ENCODE results near the gene SIRT7.
A peak's percentile ranks its signal among the peaks of the same experiment; 100 is the strongest.

Gene SIRT7

DNA sequence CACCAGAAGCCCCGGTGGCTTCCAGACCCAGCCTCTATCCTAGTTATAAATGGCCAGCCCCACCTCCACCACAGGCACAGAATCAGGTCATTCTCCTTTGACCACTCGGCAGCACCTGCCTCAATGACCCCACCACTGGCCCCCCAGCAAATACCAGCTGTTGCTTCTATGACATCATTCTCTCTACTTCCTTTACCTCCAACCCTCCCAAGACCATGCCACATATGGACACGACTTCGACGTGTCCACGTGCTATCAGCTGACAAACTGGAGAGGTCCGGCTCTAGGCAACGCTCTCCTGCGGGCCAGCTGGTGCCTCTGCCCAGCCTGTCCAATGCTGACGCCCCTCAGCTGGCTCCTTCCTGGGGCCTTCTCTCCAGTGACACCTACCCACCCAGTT, 32.5 kb downstream of the SIRT7 start:
- no peak for DNase-seq (ENCODE audit: low spot score)

DNA sequence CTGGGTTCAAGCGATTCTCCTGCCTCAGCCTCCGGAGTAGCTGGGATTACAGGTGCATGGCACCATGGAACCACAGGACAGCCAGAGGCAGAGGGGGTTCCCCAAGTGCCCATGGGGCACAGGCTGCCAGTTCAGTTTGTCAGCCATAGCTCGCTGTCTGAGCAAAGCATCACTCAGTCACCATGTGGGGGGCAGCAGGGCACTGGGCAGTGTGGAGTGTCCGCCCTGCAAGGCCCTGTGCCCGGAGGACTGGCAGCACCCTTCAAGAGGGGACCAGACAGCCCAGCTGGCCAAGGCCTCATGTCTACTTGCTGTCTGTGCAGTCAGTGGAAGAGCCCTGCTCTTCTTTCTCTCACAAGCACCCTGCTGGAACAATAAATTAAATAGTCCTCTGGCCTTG, 33.0 kb downstream of the SIRT7 start:
- DNase-seq (ENCODE audit: low spot score) = no peak

DNA sequence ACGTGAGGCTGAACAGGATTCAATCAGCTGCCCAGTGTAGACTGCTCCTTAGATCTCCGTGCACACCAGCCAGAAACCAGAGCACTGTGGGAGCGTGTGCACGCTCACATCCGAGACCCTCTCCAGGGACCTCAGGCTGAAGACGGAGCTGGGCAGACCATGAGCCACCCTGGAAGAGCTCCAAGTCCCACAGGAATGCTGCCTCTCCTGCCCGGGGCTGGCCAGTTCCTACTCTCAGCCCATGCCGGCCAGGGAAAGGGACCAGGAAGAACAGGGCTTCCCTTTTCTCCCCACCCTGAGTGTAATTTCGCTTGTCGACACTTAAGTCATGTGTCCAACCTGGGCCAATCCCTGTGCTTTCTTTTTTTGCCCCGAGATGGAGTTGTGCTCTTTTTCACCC, 33.5 kb downstream of the SIRT7 start:
- DNase-seq (ENCODE audit: low spot score) = no peak

GRCh38 chr17:81879121-81879520, 38.9 kb downstream of the SIRT7 start:
- no peak for DNase-seq (ENCODE audit: low spot score)

DNA sequence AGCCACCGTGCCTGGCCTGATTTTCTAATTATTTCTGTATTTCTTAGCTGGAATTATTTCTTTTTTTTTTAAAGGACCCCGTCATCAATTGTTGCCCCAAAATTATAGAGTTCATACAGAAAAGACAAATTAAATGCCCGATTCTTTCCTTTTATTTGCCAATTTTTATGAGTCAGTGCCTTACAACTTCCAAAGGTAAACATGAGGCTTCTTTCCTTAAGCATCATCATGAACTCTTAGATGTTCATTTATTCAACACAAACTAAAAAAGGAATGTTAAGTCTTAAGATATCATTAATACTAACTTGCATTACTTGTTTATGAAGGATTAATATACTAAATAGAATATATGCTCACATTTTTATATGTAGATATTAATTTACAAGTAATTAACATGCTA, 39.7 kb downstream of the SIRT7 start:
- no peak for DNase-seq (ENCODE audit: low spot score)

- DNase-seq (ENCODE audit: low spot score) = no peak
These were observed 40.4 kb downstream of the SIRT7 start for GRCh38 chr17:81877569-81877968.

DNA sequence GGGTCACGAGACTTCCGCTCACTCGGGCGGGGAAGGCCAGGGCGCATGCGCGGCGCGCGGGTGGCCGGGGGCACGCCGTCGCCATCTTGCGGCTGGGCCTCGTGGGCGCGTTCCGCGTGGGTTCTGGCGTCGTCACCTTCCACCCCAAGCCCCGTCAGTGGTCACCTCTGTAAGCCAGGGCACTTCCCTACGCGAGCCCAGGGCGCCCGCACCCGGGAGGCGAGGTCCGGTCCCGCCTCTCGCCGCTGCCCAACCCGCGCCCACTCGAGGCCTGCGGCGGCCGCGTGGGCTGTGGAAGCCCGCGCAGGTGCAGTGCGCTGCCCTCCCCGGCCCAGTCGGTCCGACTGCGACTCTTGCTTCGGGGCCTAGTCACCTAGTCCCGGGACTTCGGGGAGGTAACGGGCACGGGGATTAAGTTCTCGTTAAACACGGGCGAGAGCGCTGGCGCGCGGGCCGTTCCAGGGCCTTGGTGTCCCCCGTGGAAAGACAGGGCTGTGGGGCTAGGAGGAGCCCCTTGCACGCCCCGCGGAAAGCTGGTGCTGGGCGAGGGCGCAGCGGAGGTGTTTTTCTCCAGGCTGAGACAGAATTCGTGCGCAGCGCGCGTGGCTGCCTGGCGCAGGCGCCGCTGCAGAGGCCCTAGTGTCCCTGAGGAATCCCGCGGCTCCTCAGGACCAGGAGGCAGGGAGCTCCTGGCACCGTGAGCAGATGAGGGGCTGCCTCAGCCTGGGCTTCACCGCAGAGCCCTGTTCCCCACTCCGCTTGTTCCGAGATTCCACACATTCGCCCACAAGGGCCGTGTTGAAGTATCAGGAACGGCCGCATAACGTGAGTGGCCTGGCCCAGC, 46.4 kb downstream of the SIRT7 start:
- DNase-seq (ENCODE audit: low spot score) = peak; percentile 98

DNA sequence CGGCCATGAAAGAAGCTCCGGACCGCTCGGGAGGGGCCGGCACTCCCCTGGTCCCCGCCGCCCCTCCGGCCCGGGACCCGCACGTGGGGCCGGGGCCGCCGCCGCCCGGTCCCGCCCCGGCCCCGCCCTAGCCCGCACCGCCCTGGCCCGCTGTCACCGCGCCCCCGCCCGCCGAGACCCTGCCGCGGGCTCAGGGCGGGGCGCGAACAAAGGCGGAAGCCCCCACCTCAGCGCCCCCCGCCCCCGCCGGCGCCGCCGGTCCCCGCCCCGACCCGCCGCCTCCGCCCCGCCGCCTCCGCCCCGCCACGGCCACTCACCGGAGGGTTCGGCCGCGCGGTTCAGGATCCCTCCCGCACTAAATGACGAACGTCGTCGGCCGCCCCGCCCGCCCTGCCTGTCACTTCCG, 47.0 kb downstream of the SIRT7 start, which contains the start of gene ARHGDIA:
Gene ARHGDIA (minus strand): TSS at position 357 of the 406 bp plus-strand sequence. CDS start 1,407 bp downstream, outside the sequence.
- no peak for DNase-seq (ENCODE audit: low spot score)

- DNase-seq (ENCODE audit: low spot score) = no peak
These were observed 47.6 kb downstream of the SIRT7 start for GRCh38 chr17:81870131-81870980.

DNA sequence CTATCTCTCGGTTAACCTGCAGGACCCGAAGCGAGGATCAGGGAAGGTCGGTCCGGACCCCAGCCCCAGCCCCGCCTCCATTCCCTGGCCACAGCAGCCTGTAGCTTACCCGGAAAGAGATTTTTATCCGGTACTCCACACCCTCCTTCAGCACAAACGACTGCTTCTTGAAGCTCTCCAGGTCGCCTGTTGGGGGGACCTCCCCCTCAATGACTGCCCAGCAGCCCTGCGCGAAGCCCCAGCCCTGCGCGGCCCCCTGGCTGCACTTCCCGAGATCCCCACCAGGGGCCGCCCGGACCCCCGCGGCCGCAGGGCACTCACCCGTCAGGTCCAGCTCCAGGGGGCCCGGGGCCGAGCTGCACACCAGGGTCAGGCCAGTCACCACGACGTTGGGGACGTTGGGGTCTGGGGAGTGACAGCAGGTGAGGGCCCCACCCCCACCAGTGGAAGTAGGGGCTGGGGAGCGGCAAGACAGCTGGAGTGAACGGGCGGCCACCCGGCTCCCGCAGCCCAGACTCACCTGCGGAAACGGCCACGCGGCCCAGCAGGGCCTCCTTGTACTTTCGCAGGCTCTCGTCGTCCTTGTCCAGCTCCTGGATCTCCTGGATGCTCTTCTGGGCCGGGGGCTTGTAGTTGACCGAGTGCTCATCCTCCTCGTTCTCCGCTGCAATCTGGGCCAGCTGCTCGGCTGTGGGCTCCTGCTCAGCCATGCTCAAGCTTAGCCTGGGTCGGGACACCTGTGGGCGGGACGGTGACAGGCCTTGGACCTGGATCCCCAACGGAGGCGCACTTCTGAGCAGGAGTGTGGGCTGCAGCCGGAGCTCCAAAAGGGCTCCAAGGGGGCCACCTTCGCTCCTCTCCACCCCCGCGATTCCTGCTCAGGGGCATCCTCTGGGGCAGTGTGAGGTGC, 48.5 kb downstream of the SIRT7 start:
- DNase-seq (ENCODE audit: low spot score) = no peak

DNA sequence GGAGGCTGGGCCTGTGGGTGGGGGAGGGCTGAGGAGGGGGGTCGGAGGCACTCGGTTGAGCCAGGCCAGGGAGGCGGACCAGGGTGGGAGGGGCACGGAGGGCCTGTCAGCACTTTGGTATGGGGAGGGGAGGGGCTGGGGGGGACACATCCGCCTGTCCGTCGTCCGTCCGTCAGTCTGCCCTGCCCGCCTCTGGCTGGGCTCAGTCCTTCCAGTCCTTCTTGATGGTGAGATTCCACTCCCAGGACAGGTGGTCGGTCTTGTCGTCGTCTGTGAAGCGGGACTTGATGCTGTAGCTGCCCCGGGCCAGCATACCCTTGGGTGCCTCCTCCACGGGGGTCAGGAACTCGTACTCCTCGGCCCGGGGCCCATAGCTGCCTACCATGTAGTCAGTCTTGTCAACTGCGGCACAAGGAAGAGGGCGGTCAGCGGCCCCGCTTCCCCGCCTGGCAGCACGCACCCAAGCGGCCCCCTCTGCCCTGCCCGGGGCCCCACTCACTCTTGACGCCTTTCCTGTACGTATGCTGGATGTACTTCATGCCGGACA, 49.2 kb downstream of the SIRT7 start:
- peak; percentile 83 for DNase-seq (ENCODE audit: low spot score)

DNA sequence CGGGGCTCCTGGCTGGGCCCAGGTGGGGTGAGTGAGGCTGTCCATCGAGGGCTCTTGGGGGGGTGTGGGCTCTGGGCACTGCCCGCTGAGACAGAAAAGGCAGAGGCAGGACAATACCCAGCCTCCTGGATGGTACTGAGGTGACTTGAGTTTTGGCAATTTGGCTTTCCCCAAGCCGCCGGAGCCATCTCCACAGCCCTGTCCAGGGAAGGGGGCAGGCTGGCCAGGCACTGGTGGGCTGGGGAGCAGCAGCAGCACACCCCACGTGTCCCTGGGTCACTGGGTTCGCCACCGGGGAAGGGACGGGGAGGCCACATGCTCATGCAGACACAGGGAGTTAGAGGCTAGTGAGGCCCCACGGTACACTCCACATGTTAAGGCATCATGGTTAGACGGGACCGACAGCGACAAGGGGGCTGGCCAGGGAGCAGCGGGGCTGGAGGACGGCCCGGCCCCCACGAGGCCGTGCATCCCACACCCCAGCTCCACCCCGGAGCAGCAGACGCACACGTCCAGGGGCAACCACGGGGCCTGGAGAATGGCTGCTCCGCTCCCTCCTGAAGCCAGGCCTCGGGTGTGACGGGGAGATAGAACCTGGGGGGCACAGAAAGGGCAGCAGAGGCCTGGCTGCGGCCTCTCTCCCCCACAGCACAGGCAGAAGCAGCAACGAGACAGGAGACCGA, 49.8 kb downstream of the SIRT7 start:
- no peak for DNase-seq (ENCODE audit: low spot score)

- no peak for DNase-seq (ENCODE audit: low spot score)
These were observed 50.6 kb downstream of the SIRT7 start for GRCh38 chr17:81867170-81867990.

- DNase-seq (ENCODE audit: low spot score) = no peak
These were observed 51.4 kb downstream of the SIRT7 start for GRCh38 chr17:81866440-81867169.

DNA sequence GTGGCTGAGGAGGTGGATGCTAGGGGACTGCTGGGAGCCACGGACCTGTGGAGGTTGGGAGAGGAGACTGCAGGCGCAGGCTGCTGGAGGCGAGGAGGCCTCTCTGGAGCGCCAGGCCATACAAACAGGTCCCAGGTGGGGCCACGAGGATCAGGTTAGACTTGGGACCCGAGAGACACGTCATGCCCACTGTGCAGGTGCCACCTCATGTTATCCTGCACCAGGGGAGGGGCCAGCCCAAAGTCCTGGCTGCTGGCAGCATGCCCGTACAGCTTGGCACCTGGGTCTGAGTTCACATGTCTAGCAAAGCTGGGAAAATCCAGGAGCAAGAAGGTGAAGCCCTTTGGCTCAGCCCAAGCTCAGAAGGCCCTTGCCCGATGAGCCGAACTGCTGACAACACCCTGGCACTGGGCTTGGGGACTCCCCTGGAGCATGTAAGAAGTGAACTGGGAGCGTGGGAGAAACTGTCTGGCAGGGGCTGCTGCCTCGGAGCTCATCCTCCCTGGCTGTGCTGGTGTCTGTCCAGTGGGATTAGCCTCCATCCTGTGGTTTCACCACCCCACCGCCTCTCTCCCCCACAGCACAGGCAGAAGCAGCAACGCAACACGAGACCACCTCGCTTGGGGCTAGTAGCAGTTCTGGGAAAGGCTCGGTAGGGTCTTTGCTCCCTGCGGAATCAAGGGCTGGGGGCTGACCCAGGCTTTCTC, 52.1 kb downstream of the SIRT7 start:
- no peak for DNase-seq (ENCODE audit: low spot score)

- DNase-seq (ENCODE audit: low spot score) = no peak
These were observed 52.6 kb downstream of the SIRT7 start for GRCh38 chr17:81865358-81865732.

DNA sequence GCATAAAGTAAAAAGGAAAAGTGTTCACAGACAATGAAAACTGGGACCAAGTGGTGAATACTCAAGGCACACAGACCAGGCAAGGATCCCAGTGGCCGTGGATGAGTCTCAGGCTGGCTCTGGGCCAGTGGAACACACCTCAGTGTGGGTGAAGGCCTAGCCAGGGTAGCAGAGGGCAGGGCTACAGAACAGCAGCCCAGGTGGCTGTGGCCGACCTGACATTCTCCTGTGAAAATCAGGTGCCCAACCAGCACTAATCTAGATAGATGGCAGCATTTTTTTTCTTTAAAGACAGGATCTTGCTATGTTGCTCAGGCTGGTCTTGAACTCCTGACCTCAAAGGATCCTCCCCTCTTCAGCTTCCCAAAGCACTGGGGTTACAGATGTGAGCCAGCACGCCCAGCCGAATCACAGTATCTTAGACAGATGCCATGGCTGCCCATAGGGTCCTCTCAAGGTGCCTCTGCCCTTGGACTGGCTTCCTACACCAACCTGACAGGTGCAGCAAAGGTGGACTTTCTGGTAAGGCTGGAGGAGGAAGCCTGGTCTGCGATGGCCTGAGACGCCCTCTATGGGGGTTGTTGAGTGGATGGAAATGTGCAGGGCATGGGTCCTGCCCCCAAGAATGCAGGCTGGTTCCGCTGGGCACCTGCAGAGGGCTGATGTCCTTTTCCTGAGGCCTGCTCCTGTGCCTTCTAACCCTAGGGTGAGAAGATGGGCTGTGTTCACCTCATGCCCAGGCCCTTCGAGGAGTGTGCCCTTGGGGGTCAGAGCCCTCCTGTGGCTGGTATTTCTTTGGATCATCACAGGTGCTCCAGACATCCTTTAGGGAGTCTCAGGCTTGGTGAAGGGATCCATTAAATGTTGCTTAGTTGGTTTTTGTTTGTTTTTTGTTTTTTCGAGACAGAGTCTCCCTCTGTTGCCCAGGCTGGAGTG, 53.9 kb downstream of the SIRT7 start:
- DNase-seq (ENCODE audit: low spot score) = no peak
